Calu3 (cell line): ENCODE data around the gene GPRC5B. TPM values are rescaled to one million over a fixed set of nuclear protein-coding genes. Genes with fewer than 3 reads are reported as not detected.

Experiments
- BruUV-seq: library from RNA; stranded (reverse); fragments of 400-500 nt; replicated peaks from 2 replicates; lab custom pipeline; 2021; lab: Mats Ljungman, UMichigan
- CTCF ChIA-PET: fragments of 300-600 bp; sonication (Branson Sonifier 250); formaldehyde crosslinking; loops from one replicate; lab custom pipeline; 2022; ENCODE audit warnings: antibody characterized with exemption; lab: Charles Lee
- DNase-seq: peaks from one replicate; pipeline ENCODE4 v3.0.0; 2022
- H3K27ac Mint-ChIP-seq: one replicate; pipeline ENCODE4 v1.8.0; 2022; ENCODE audit warnings: mixed read lengths; ENCODE audit not compliant: unreplicated experiment
- H3K27me3 Mint-ChIP-seq: one replicate; pipeline ENCODE4 v1.8.0; 2022; ENCODE audit warnings: mixed read lengths; ENCODE audit not compliant: unreplicated experiment
- H3K36me3 Mint-ChIP-seq: one replicate; pipeline ENCODE4 v1.8.0; 2022; ENCODE audit warnings: mild to moderate bottlenecking, moderate library complexity, mixed read lengths; ENCODE audit not compliant: insufficient read depth, unreplicated experiment
- H3K4me1 Mint-ChIP-seq: one replicate; pipeline ENCODE4 v1.8.0; 2022; ENCODE audit warnings: mild to moderate bottlenecking, low read depth, mixed read lengths; ENCODE audit not compliant: unreplicated experiment
- H3K4me3 Mint-ChIP-seq: one replicate; pipeline ENCODE4 v1.8.0; 2022; ENCODE audit warnings: mild to moderate bottlenecking, low read depth, moderate library complexity, mixed read lengths; ENCODE audit not compliant: unreplicated experiment
- H3K9me3 Mint-ChIP-seq: one replicate; pipeline ENCODE4 v1.8.0; 2022; ENCODE audit warnings: low read depth, mixed read lengths; ENCODE audit not compliant: unreplicated experiment
- intact Hi-C: fragments of 100-400 bp; cut with micrococcal nuclease; formaldehyde crosslinking; loops from one replicate; pipeline ENCODE4 v1.10.0; 2022; ENCODE audit not compliant: unreplicated experiment
- total RNA-seq: library from RNA; stranded (reverse); gene quantifications from 2 replicates; pipeline ENCODE4 v1.2.3, GENCODE V29; 2022
- TF ChIP-seq, protein P1 (sequence below): fragments of 200-600 bp; IDR thresholded peaks from one replicate; pipeline ENCODE4 v1.8.0; 2022; ENCODE audit warnings: antibody characterized with exemption; ENCODE audit not compliant: unreplicated experiment

The GPRC5B gene
- total RNA-seq, 1 experiment from 2014 or later = 294 TPM

DNA sequence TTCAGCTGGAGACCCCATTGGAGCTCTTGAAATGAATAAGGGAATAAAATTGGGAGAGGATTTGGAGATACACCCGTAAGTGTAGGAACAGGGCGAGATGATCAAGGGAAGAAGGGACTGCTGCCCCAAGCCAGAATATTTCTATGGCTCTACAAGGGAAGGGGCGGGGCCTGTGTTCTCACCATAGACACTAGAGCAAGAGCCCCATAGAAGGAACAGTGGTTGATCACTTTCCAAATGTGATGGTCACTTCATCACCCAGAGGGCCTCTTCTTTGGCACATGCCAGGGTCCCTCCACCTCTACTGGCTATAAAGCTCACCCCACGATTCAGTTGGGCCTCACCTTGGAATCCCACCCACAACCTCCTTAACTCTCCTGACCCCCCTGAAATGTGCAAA lies 25.0 kb downstream of the GPRC5B start:
- no TSS peak for BruUV-seq
- TF ChIP-seq, protein P1, sequence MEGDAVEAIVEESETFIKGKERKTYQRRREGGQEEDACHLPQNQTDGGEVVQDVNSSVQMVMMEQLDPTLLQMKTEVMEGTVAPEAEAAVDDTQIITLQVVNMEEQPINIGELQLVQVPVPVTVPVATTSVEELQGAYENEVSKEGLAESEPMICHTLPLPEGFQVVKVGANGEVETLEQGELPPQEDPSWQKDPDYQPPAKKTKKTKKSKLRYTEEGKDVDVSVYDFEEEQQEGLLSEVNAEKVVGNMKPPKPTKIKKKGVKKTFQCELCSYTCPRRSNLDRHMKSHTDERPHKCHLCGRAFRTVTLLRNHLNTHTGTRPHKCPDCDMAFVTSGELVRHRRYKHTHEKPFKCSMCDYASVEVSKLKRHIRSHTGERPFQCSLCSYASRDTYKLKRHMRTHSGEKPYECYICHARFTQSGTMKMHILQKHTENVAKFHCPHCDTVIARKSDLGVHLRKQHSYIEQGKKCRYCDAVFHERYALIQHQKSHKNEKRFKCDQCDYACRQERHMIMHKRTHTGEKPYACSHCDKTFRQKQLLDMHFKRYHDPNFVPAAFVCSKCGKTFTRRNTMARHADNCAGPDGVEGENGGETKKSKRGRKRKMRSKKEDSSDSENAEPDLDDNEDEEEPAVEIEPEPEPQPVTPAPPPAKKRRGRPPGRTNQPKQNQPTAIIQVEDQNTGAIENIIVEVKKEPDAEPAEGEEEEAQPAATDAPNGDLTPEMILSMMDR = no peak
- H3K4me1 Mint-ChIP-seq = no peaks in the 10 kb centered on the region
- DNase-seq = no peak
- H3K36me3 Mint-ChIP-seq = peaks cover 90% of the 10 kb centered on the region
- H3K9me3 Mint-ChIP-seq = no peaks in the 10 kb centered on the region
- no peaks in the 10 kb centered on the region for H3K27me3 Mint-ChIP-seq
- CTCF ChIA-PET = no interaction called here
- intact Hi-C loops = no loop called here
- H3K27ac Mint-ChIP-seq = no peak overlapping the region
- H3K4me3 Mint-ChIP-seq = no peak overlapping the region

DNA sequence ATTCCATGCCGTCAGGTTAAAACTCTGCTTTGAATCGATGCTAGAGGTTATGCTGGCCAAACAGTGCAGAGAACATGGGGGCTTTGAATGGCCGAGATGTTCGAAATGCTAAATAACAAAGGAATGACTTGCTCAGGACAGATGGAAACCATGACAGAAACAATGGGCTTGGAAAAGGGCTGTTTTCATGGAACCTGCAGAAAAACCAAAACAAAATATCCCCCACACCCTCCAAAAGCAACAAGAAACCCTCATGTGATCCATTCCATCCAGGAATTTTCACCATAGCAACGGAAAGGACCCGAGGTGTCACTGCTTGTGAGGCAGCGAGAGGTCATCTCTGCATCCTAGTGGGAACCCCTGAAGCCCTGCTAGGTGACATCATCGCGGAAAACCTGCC lies 25.5 kb downstream of the GPRC5B start:
- H3K4me3 Mint-ChIP-seq = no peak overlapping the region
- no peaks in the 10 kb centered on the region for H3K9me3 Mint-ChIP-seq
- TF ChIP-seq, protein P1 = no peak
- no peak overlapping the region for H3K27ac Mint-ChIP-seq
- CTCF ChIA-PET = no interaction called here
- peaks cover 90% of the 10 kb centered on the region for H3K36me3 Mint-ChIP-seq
- no peaks in the 10 kb centered on the region for H3K4me1 Mint-ChIP-seq
- BruUV-seq = no TSS peak
- no peaks in the 10 kb centered on the region for H3K27me3 Mint-ChIP-seq
- no peak for DNase-seq
- intact Hi-C loops = no loop called here

DNA sequence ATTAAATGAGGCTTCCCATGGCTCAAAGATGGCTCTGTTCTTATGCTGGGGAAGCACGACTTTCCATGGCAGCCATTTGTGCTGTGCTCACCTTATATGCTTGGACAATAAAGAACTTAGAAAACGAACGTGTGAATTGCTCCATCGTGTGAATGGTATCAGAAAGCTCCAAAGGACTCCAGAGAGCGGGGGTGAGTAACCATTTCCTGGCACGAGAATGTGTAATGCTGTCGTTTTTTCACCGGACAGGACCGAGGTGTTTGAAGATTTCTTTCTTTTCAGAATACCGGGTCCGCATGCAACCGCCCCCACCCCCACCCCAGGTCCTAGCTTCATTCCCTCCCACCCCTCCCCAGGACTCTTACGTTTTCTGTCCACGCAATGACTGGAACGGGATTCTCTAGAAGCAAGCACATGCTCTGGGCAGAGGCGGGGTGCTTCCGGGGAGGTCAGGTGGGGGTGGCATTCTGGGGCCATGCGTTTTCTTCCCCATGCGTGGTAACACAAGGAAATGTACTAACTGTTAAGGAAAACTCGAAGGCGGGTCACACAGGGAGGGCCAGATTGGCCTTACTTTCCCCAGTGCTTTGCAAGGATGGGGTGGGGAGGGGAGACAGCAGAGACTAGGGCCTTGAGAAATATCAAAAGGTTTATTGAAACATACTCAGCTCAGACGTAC lies 26.2 kb downstream of the GPRC5B start:
- Mint-ChIP-seq H3K27ac (peak overlapping the region; percentile 72), H3K4me3 (peak overlapping the region; percentile 28), H3K4me1 (no peaks in the 10 kb centered on the region), H3K9me3 (no peaks in the 10 kb centered on the region), H3K27me3 (no peaks in the 10 kb centered on the region), H3K36me3 (peaks cover 90% of the 10 kb centered on the region)
- CTCF ChIA-PET = interaction anchor here (0.7 kb wide), 1 partner anchor 277 kb away, joined by 3 read pairs; no protein-coding TSS in a partner anchor
- TF ChIP-seq, protein P1 = no peak
- no peak for DNase-seq
- intact Hi-C loops = no loop called here
- BruUV-seq = no TSS peak

DNA sequence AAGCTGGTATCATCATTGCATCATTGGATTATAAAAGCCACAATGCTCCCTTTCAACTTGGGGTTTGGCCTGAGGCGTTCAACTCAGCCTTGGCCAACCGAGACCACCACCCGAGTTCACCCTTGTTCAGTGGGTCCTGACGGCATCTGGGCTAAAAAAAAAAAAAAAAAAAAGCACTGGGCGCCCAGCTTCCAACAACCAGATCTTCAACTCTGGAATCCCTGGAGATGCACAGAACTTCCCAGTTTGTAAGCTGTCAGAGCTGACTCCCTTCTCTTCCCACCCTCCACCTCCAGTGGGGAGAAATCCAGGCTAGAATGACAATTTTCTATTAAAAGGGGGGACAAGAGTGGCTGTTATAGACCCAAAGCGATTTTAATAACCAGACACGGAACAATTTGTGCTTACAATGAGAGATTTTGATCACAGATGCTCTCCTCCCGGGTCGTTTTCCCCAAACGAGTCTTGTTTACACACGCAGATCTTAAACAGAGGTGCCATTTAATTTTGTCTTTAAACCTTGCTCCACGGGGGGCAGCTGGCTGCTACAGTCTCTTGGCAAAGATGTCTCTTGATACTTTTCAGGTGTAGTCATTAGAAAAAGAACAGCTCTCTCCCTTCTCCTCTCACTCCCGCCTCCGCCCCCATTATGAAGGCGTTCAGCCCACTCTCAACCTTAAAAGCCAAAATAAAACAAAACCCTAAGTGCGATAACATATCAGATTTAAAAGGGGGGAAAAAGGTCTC lies 26.9 kb downstream of the GPRC5B start:
- H3K27ac Mint-ChIP-seq = peak overlapping the region; percentile 72
- no peaks in the 10 kb centered on the region for H3K9me3 Mint-ChIP-seq
- TF ChIP-seq, protein P1 = no peak
- peak overlapping the region; percentile 28 for H3K4me3 Mint-ChIP-seq
- TSS peak; percentile 22 for BruUV-seq
- CTCF ChIA-PET = interaction anchor here (0.7 kb wide), 2 partner anchors 114 to 276 kb away, joined by 3 read pairs; no protein-coding TSS in a partner anchor
- intact Hi-C loops = no loop called here
- H3K4me1 Mint-ChIP-seq = no peaks in the 10 kb centered on the region
- H3K27me3 Mint-ChIP-seq = no peaks in the 10 kb centered on the region
- peaks cover 89% of the 10 kb centered on the region for H3K36me3 Mint-ChIP-seq
- DNase-seq = no peak
